Activated T-helper 17 cell treated with anti-CD3 and anti-CD28 coated beads, Interleukin-2, amount 50 U/mL, for 72 hours (primary cell): ENCODE results near the gene RNF150. TPM values are rescaled to one million over a fixed set of nuclear protein-coding genes. Genes with fewer than 3 reads are reported as not detected.

ENCODE experiments used
- ATAC-seq: fragments of 150-1000 bp; cut with Tn5 transposase; replicated peaks from 2 replicates; pipeline ENCODE4 v1.10.0; 2021; ENCODE audit warnings: mild to moderate bottlenecking, moderate library complexity
- H3K27ac Mint-ChIP-seq: one replicate; pipeline ENCODE4 v1.8.0; 2022; ENCODE audit warnings: mixed read lengths
- H3K27me3 Mint-ChIP-seq: one replicate; pipeline ENCODE4 v1.8.0; 2022; ENCODE audit warnings: mixed read lengths
- H3K36me3 Mint-ChIP-seq: one replicate; pipeline ENCODE4 v1.8.0; 2022; ENCODE audit warnings: low read depth, mild to moderate bottlenecking, mixed read lengths
- H3K4me1 Mint-ChIP-seq: one replicate; pipeline ENCODE4 v1.8.0; 2022; ENCODE audit warnings: mixed read lengths
- H3K4me3 Mint-ChIP-seq: one replicate; pipeline ENCODE4 v1.8.0; 2022; ENCODE audit warnings: mild to moderate bottlenecking, mixed read lengths
- H3K9me3 Mint-ChIP-seq: one replicate; pipeline ENCODE4 v1.8.0; 2022; ENCODE audit warnings: mixed read lengths
- total RNA-seq, 2 donors: library from RNA; stranded (reverse); gene quantifications; one replicate each; pipeline ENCODE4 v1.2.3, GENCODE V29; 2022

The RNF150 gene
- total RNA-seq, 2 donors from 2014 or later, result 0.11 TPM; not detected in 1

DNA sequence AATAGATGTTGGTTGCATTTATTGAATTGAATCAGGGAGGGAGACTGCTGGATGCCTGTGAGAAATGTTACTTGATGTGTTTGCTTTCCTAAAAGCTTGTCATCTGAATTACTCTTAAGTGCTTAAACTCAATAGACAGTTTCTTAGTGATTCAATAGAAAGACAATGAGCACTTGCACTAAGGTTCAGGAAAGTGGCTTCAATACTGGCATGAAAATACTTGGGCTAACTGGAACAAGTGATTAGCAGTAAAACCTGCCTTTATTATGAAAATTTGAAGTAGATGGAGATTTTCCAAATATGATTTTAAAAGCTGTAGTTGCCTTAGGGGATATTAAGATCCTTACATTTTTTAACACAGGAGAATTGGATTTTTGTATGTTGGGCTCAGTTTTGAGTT, 123.3 kb downstream of the RNF150 start:
- Mint-ChIP-seq H3K4me1 (no peaks in the 10 kb centered on the region), H3K27ac (no peak overlapping the region), H3K27me3 (no peaks in the 10 kb centered on the region), H3K9me3 (no peaks in the 10 kb centered on the region), H3K36me3 (no peaks in the 10 kb centered on the region), H3K4me3 (no peak overlapping the region)
- ATAC-seq, result no peak

- H3K9me3 Mint-ChIP-seq, result no peaks in the 10 kb centered on the region
- no peak overlapping the region for H3K27ac Mint-ChIP-seq
- no peaks in the 10 kb centered on the region for H3K36me3 Mint-ChIP-seq
- no peaks in the 10 kb centered on the region for H3K27me3 Mint-ChIP-seq
- H3K4me1 Mint-ChIP-seq, result no peaks in the 10 kb centered on the region
- no peak overlapping the region for H3K4me3 Mint-ChIP-seq
- ATAC-seq, result no peak
These were observed 124.1 kb downstream of the RNF150 start for GRCh38 chr4:141009129-141009528.

DNA sequence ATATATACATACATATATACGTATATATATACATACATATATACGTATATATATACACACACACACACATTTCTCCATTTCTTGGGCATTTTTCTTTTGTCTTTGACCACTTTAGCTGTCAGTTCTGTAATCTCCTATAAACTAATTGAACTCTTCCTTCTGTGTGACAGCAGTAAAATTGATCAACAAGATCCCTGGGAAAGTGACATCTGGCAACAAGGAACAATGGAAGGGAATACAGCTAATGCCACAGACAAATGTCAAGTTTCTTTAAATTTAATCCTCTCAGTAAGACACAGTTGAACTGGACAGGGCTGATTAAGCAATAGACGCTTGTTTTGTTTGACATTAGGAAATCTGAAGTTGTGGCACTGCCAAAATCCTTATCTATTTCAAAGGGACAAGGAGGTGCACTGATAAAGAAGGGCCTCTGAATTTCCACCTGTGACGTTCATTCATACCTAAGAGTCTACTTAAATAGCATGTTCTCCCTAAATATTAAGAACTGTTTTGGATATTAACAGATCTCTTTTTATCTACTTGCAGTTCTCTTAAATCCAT, 126.9 kb downstream of the RNF150 start:
- H3K27me3 Mint-ChIP-seq, result no peaks in the 10 kb centered on the region
- no peaks in the 10 kb centered on the region for H3K9me3 Mint-ChIP-seq
- no peak for ATAC-seq
- no peaks in the 10 kb centered on the region for H3K36me3 Mint-ChIP-seq
- H3K27ac Mint-ChIP-seq, result no peak overlapping the region
- H3K4me1 Mint-ChIP-seq, result no peaks in the 10 kb centered on the region
- no peak overlapping the region for H3K4me3 Mint-ChIP-seq

- no peaks in the 10 kb centered on the region for H3K4me1 Mint-ChIP-seq
- no peak overlapping the region for H3K4me3 Mint-ChIP-seq
- H3K27me3 Mint-ChIP-seq, result peaks cover 3% of the 10 kb centered on the region
- H3K27ac Mint-ChIP-seq, result no peak overlapping the region
- ATAC-seq, result no peak
- no peaks in the 10 kb centered on the region for H3K9me3 Mint-ChIP-seq
- H3K36me3 Mint-ChIP-seq, result no peaks in the 10 kb centered on the region
These were observed 128.4 kb downstream of the RNF150 start for GRCh38 chr4:141004823-141005222.

- Mint-ChIP-seq H3K27ac (no peak overlapping the region), H3K9me3 (no peaks in the 10 kb centered on the region), H3K27me3 (peaks cover 3% of the 10 kb centered on the region), H3K4me3 (no peak overlapping the region), H3K4me1 (no peaks in the 10 kb centered on the region), H3K36me3 (no peaks in the 10 kb centered on the region)
- no peak for ATAC-seq
These were observed 130.1 kb downstream of the RNF150 start for GRCh38 chr4:141003193-141003592.

DNA sequence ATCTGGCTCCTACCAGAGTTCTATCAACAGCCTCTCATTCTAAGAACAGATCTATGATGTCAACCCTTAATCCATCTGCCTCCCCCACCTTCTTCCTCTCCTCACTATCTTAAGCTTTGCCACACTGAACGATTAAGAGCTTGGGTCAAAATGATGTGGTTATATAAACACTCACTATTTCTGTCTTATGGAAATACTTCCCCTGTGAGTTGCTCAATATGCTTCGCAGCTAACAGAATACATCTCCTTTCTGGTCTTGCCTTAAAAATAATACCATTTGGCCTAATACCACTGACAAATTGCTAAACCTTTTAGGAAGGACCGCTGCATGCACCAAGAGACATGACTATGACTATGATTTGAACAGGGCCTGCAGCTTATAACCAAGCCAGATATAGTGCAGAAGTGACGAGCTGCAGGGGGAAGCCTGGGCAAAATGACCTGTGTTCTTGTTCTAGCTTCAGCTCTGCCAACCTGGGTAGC, 130.9 kb downstream of the RNF150 start:
- no peaks in the 10 kb centered on the region for H3K9me3 Mint-ChIP-seq
- H3K4me3 Mint-ChIP-seq, result no peak overlapping the region
- no peak for ATAC-seq
- no peak overlapping the region for H3K27ac Mint-ChIP-seq
- no peaks in the 10 kb centered on the region for H3K36me3 Mint-ChIP-seq
- no peaks in the 10 kb centered on the region for H3K4me1 Mint-ChIP-seq
- H3K27me3 Mint-ChIP-seq, result peaks cover 3% of the 10 kb centered on the region

- no peak overlapping the region for H3K4me3 Mint-ChIP-seq
- H3K4me1 Mint-ChIP-seq, result no peaks in the 10 kb centered on the region
- no peak for ATAC-seq
- H3K9me3 Mint-ChIP-seq, result peaks cover 4% of the 10 kb centered on the region
- no peaks in the 10 kb centered on the region for H3K36me3 Mint-ChIP-seq
- H3K27ac Mint-ChIP-seq, result no peak overlapping the region
- H3K27me3 Mint-ChIP-seq, result peaks cover 8% of the 10 kb centered on the region
These were observed 136.5 kb downstream of the RNF150 start for GRCh38 chr4:140996766-140997165.

DNA sequence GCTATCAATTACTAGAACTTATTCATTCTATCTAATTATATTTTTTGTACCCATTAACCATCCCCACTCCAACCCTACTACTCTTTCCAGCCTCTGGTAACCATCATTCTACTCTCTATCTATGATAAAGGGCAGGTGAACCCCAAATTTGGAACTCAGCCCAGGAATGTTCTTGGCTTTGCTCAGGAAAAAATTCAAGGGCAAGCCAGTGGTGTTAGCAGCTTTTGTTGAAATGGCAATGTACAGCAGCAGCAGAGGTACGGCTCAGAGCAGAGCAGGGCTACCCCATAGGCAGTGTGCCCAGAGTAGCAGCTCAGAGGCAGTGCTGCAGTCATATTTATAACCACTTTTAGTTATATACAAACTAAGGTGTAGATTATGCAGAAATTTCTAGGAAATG, 138.2 kb downstream of the RNF150 start:
- no peaks in the 10 kb centered on the region for H3K4me1 Mint-ChIP-seq
- H3K4me3 Mint-ChIP-seq, result no peak overlapping the region
- no peak for ATAC-seq
- no peaks in the 10 kb centered on the region for H3K36me3 Mint-ChIP-seq
- peaks cover 4% of the 10 kb centered on the region for H3K9me3 Mint-ChIP-seq
- peaks cover 4% of the 10 kb centered on the region for H3K27me3 Mint-ChIP-seq
- H3K27ac Mint-ChIP-seq, result no peak overlapping the region

DNA sequence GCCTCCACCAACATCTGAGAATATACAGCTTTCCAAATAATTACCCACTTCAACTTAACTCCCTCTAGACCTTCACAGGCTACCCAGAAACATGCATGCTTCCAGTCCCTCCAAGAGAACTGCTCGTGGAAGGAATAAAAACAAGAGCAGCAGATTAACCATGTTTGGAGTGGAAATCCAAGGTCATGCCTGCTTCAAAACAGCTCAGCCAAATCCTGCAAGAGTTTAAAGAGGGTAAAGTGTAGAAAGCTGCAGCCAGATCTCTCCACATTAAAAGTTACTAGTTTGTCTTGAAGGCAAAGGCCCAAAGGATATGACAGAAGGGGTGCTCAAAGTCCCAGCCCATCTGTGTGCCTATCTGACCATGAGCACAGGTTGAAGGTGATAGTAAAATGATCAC, 139.3 kb downstream of the RNF150 start:
- peaks cover 4% of the 10 kb centered on the region for H3K27me3 Mint-ChIP-seq
- no peaks in the 10 kb centered on the region for H3K36me3 Mint-ChIP-seq
- ATAC-seq, result no peak
- no peaks in the 10 kb centered on the region for H3K4me1 Mint-ChIP-seq
- H3K27ac Mint-ChIP-seq, result no peak overlapping the region
- peaks cover 4% of the 10 kb centered on the region for H3K9me3 Mint-ChIP-seq
- H3K4me3 Mint-ChIP-seq, result no peak overlapping the region

GRCh38 chr4:140993370-140993769, 139.9 kb downstream of the RNF150 start:
- Mint-ChIP-seq H3K27me3 (peaks cover 4% of the 10 kb centered on the region), H3K9me3 (peaks cover 4% of the 10 kb centered on the region), H3K27ac (no peak overlapping the region), H3K4me1 (no peaks in the 10 kb centered on the region), H3K36me3 (no peaks in the 10 kb centered on the region), H3K4me3 (no peak overlapping the region)
- no peak for ATAC-seq

GRCh38 chr4:140989944-140990343, 143.3 kb downstream of the RNF150 start:
- ATAC-seq, result no peak
- Mint-ChIP-seq H3K36me3 (no peaks in the 10 kb centered on the region), H3K9me3 (no peaks in the 10 kb centered on the region), H3K4me3 (no peak overlapping the region), H3K27me3 (no peaks in the 10 kb centered on the region), H3K4me1 (no peaks in the 10 kb centered on the region), H3K27ac (no peak overlapping the region)

DNA sequence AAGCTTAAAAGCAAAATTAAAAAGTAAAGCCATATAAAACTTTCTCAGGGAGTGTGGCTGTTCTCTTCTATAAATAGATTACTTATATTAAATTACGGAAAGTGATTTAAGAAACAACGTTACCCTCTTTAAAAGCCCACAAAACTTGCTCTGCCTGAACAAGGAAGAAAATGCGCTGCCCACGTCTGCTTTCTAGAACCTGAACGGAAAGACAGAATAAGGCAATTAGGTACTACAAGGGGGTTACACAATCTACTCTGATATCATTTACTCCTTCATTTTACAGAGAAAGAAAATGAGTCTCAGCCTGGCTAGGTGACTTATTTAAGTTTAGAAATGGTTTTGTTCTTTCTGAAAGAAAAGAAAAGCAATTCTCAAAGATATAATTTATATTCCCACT, 147.2 kb downstream of the RNF150 start:
- no peaks in the 10 kb centered on the region for H3K4me1 Mint-ChIP-seq
- H3K27ac Mint-ChIP-seq, result no peak overlapping the region
- H3K9me3 Mint-ChIP-seq, result no peaks in the 10 kb centered on the region
- no peaks in the 10 kb centered on the region for H3K36me3 Mint-ChIP-seq
- no peak overlapping the region for H3K4me3 Mint-ChIP-seq
- no peaks in the 10 kb centered on the region for H3K27me3 Mint-ChIP-seq
- no peak for ATAC-seq

DNA sequence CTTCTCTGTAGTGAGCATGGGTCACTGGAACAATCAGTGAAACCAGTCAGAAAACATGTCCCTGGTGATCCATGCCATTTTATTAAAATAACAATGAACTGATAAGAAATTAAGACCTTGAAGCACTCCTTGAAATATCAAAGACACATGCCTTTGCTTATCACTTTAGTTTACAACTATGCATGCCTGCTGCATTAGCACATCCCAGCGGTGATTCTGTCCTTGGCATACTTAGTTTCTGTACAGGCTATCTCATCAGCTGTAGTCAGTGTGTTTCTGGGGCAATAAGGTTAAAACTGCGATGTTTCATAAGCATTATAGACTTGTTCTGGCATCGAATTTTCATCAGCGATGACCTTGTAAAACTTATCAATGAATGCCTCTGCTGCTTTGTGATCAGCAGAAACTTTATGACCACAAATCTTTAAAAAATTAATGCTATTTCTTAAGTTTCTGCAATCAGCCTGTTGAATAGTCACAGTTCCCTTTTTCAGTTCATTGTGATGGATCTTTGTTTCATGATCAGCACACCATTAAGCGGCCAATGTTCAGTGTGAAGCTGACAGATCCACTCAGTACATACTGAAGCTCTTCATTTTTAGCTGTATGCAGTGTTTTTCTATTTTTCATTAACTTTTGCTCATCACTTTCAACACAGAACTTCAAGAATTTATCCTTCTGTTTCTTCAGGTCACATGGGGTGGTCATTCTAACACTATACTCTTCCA, 150.5 kb downstream of the RNF150 start:
- H3K9me3 Mint-ChIP-seq, result no peaks in the 10 kb centered on the region
- no peak overlapping the region for H3K27ac Mint-ChIP-seq
- H3K36me3 Mint-ChIP-seq, result no peaks in the 10 kb centered on the region
- no peaks in the 10 kb centered on the region for H3K27me3 Mint-ChIP-seq
- no peak for ATAC-seq
- H3K4me1 Mint-ChIP-seq, result no peaks in the 10 kb centered on the region
- H3K4me3 Mint-ChIP-seq, result no peak overlapping the region

DNA sequence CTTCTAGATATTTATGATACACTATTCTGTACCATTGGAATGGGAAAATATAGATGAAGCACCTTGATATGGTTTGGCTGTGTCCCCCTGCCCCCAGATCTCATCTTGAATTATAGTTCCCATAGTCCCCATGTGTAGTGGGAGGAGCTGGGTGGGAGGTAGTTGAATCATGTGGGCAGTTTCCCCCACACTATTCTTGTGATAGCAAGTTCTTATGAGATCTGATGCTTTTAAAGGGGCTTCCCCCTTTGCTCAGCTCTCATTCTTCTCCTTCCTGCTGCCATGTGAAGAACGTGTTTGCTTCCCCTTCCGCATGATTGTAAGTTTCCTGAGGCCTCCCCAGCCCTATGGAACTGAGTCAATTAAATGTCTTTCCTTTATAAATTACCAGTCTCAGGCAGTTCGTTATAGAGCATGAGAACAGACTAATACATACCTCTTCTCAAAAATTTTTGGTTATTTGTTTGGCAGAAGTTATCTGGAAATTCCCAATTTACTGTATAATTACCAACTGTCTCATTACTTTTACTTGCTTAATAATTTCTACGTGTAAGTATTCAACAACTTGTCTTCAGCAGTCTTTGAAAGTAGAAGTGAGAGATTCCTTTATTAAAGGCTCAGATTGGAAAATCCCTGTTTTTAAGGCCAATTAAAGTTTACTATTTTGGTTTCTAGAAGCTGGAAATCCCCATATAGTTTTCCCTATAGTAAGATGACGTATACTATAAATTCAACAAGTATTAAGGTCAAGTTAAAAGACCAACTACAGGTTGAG, 152.7 kb downstream of the RNF150 start:
- no peak for ATAC-seq
- Mint-ChIP-seq H3K27ac (no peak overlapping the region), H3K4me1 (no peaks in the 10 kb centered on the region), H3K9me3 (no peaks in the 10 kb centered on the region), H3K4me3 (no peak overlapping the region), H3K27me3 (peaks cover 8% of the 10 kb centered on the region), H3K36me3 (no peaks in the 10 kb centered on the region)

GRCh38 chr4:140976768-140977167, 156.5 kb downstream of the RNF150 start:
- no peak for ATAC-seq
- Mint-ChIP-seq H3K4me1 (no peaks in the 10 kb centered on the region), H3K27ac (no peak overlapping the region), H3K27me3 (peaks cover 8% of the 10 kb centered on the region), H3K4me3 (no peak overlapping the region), H3K9me3 (no peaks in the 10 kb centered on the region), H3K36me3 (no peaks in the 10 kb centered on the region)
